ENCODE data around the gene DGCR2. TPM values are rescaled to one million over a fixed set of nuclear protein-coding genes. Genes with fewer than 3 reads are reported as not detected.
A peak's percentile ranks its signal among the peaks of the same experiment; 100 is the strongest.

Gene DGCR2
- total and polyA plus RNA-seq, 2 of the 4 experiments (the other 2 are of a cell fraction) = 17.2 to 35.4 TPM

DNA sequence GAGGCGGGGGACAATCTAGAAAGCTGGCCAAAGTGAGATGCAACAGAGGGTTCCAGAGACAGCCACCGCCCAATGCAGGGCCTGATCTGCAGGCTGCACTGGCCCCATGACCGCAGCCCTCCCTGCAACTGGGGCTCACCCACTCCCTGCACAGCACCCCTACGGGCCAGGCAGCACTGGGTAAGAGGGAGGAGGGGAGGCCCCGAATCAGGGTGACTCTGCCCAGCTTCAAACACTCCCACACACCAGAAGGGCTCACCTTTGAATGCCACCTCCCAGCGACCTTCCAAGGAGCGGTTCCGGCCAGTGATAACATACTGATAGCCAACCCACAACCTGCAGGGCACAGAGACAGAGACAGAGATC, 59.3 kb downstream of the DGCR2 start (continued):
- TF ChIP-seq RCOR1 (IDR thresholded peaks at IDR 0.05; ENCODE audit: insufficient replicate concordance, low read length) (no peak), MAFK (IDR thresholded peaks at IDR 0.05; ENCODE audit: low read depth, low read length) (no peak), RFX5 (IDR thresholded peaks at IDR 0.05; ENCODE audit: low read depth, low read length) (no peak)

DNA sequence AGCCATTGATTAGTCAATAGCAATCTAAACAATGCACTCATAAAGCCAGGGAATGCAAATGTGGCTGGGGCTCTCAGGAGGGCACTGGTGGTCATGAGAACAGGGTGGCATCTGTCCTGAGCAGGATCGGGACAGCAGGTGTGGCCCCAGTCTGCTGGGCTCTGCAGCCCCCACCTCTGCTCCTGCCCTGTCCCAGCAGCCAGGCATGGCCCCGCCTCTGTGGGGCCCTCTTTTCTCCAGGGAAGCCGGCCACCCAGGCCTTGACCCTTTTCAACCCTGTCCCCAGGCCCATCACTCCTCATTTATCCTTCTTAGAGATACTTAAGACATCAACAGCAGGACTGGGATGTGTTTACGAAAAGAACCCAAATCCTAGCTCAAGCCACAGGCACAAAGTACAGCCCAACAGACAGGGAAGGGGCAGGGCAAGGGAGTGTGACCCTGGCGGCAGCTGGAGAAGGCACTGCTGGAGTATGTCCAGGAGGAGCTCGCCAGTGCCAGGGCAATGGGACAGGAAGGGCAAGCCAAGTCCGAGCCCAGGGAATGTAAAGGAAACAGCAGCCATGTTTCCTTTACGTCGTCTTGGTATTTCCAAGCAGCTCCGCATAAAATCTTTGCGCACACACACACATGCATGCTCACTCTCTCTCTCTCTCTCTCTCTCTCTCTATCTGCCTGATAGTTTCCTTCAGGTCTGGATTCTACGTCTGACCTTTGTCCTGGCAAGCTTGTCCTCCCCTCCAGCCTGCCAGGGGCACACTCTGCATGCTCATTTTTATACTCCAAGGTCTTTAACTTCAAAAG, 59.9 kb downstream of the DGCR2 start:
- Histone ChIP-seq H4K8ac (ENCODE audit: low read depth in 2 of 2, low read length in 2 of 2) (no peak overlapping the region), H2BK20ac (ENCODE audit: low read depth, low read length) (no peak overlapping the region), H4K20me1 (ENCODE audit: insufficient read depth, low read length) (peaks cover 43% of the 10 kb centered on the region), H4K91ac (ENCODE audit: insufficient read depth, low read depth, low read length) (no peak overlapping the region), H2AK9ac (replicated peaks; ENCODE audit: low read depth, low read length, poor library complexity) (no peak overlapping the region), H3K9me1 (ENCODE audit: insufficient read depth, low read length) (peaks cover 15% of the 10 kb centered on the region), H3K27me3 (ENCODE audit: control insufficient read depth, insufficient read depth, low read length) (no peaks in the 10 kb centered on the region), H4K5ac (ENCODE audit: low read depth, low read length) (no peak overlapping the region), H3K36me3 (ENCODE audit: control insufficient read depth, insufficient read depth, low read length) (peaks cover 22% of the 10 kb centered on the region; the same call in 1 of the 2 replicates), H2AK5ac (ENCODE audit: low read depth, low read length) (no peak overlapping the region), H3K56ac (ENCODE audit: extremely low read depth, insufficient read depth, low read length) (no peak overlapping the region), H3K9ac (ENCODE audit: low read depth, low read length) (no peak overlapping the region), H3K79me1 (ENCODE audit: low read depth in 1 of 2, low read length in 2 of 2) (peaks cover 0 to 23% of the 10 kb centered on the region in 2 experiments; a peak in 2 of 4 replicates), H3K4ac (ENCODE audit: low read depth, low read length) (no peak overlapping the region), H3K27ac (ENCODE audit: insufficient read depth, low read length) (no peak overlapping the region), H3K18ac (ENCODE audit: low read depth, low read length) (no peak overlapping the region), H2BK120ac (ENCODE audit: low read depth, low read length) (no peak overlapping the region), H2BK5ac (ENCODE audit: low read depth, low read length, poor library complexity, severe bottlenecking) (no peak overlapping the region), H3K9me3 (ENCODE audit: control insufficient read depth, insufficient read depth, low read length) (no peaks in the 10 kb centered on the region), H2BK15ac (ENCODE audit: low read depth, low read length) (no peak overlapping the region), H3K4me2 (ENCODE audit: low read depth, low read length) (no peak overlapping the region), H3K4me1 (ENCODE audit: control insufficient read depth, insufficient read depth, low read length) (peaks cover 21% of the 10 kb centered on the region), H3K14ac (replicated peaks; ENCODE audit: low read depth, low read length) (no peak overlapping the region), H3K23ac (ENCODE audit: low read depth, low read length) (no peak overlapping the region), H3K4me3 (ENCODE audit: insufficient read depth, low read depth, low read length) (no peak overlapping the region), H2AFZ (replicated peaks; ENCODE audit: low read length, poor library complexity) (no peak overlapping the region)
- 54% methylated on average over 4 of the region's 12 CpGs; no CpG with 5 or more reads in 1 of the 2 experiments for WGBS, 2 experiments (ENCODE audit: extremely low coverage in 2 of 2, insufficient read length in 1 of 2)
- ChIA-PET CTCF (interaction anchor here (1.0 kb wide), 1 partner anchor 12 kb away, joined by 3 read pairs; no protein-coding TSS in a partner anchor), POLR2A (ENCODE audit: unreplicated experiment) (no interaction called here)
- dilution Hi-C loops (cut with HindIII; ENCODE audit: low sequenced_read_pairs, unreplicated experiment) (no loop called here), intact Hi-C loops (cut with micrococcal nuclease) (loop anchor here (5.0 kb wide), 1 partner anchor 60 kb away; the partner anchor contains the start of gene DGCR2), in situ Hi-C loops (cut with MboI; ENCODE audit: low sequenced_read_pairs) (no loop called here)
- DNase-seq = peak; percentile 23
- peak; percentile 35; the same call in 1 of the 2 replicates for ATAC-seq (ENCODE audit: low read depth)
- TF ChIP-seq SMC3 (IDR thresholded peaks at IDR 0.05; ENCODE audit: low read depth, low read length) (no peak), RCOR1 (IDR thresholded peaks at IDR 0.05; ENCODE audit: insufficient replicate concordance, low read length) (no peak), FOS (IDR thresholded peaks at IDR 0.05; ENCODE audit: low read depth, low read length) (no peak), MXI1 (IDR thresholded peaks at IDR 0.05; ENCODE audit: borderline replicate concordance, low read depth, low read length) (no peak)
- no TSS peak for BruUV-seq (replicated peaks)

All from IMR-90 (cell line).